Transverse colon (tissue), 4 donors: Measurements from ENCODE around the gene CD244. TPM values are rescaled to one million over a fixed set of nuclear protein-coding genes. Genes with fewer than 3 reads are reported as not detected.

Experiments used
- DNase-seq: peaks from one replicate; pipeline ENCODE4 v3.0.0-alpha.2; 2019
- H3K27ac ChIP-seq, 4 donors: fragments of 200-600 bp; sonication (generic); 2 replicates each; pipeline ENCODE4 v1.5.1; 2016 to 2018; ENCODE audit warnings: inconsistent platforms in 4 of 4
- H3K27me3 ChIP-seq: fragments of 200-600 bp; sonication (generic); 2 replicates; pipeline ENCODE4 v1.5.1; 2017; ENCODE audit warnings: inconsistent platforms
- H3K36me3 ChIP-seq, 4 donors: fragments of 200-600 bp; sonication (generic); 2 replicates each; pipeline ENCODE4 v1.5.1; 2017 to 2019; ENCODE audit warnings: inconsistent platforms in 4 of 4
- H3K4me1 ChIP-seq, 4 donors: fragments of 200-600 bp; sonication (generic); 2 replicates each; pipeline ENCODE4 v1.5.1; 2017 to 2020; ENCODE audit warnings: inconsistent platforms in 4 of 4
- H3K4me3 ChIP-seq, 4 donors: fragments of 200-600 bp; sonication (generic); 1 replicate in 1 of 4; 2 replicates in 3 of 4; pipeline versions ENCODE4 v1.5.1 to v1.6.1; 2017 to 2019; ENCODE audit warnings: inconsistent platforms in 4 of 4
- H3K9me3 ChIP-seq, 2 donors: fragments of 200-600 bp; sonication (generic); 2 replicates each; pipeline ENCODE4 v1.5.1; 2017 to 2019; ENCODE audit warnings: inconsistent platforms in 2 of 2
- CTCF ChIP-seq, 5 experiments: fragments of 200-600 bp in 3 of 5; fragments of 450-650 bp in 2 of 5; sonication (generic) in 3 of 5; IDR thresholded peaks; 1 replicate in 2 of 5; 2 replicates in 3 of 5; pipeline ENCODE4 v1.5.1; 2016 to 2017; ENCODE audit warnings: antibody characterized with exemption in 5 of 5, inconsistent platforms in 3 of 5, mild to moderate bottlenecking in 2 of 5, moderate library complexity in 1 of 5
- EP300 ChIP-seq: sonication (generic); formaldehyde crosslinking; IDR thresholded peaks from one replicate; pipeline ENCODE4 v1.6.1; 2017; ENCODE audit warnings: antibody characterized with exemption, low read depth
- POLR2A ChIP-seq: fragments of 450-650 bp; IDR thresholded peaks from one replicate; pipeline ENCODE4 v1.6.1; 2016; ENCODE audit warnings: antibody characterized with exemption, mild to moderate bottlenecking, moderate library complexity
- POLR2AphosphoS5 ChIP-seq, 3 donors: sonication (generic); formaldehyde crosslinking; IDR thresholded peaks; one replicate each; pipeline ENCODE4 v1.6.1; 2016; ENCODE audit warnings: antibody characterized with exemption in 3 of 3
- WGBS, 2 donors: methylation state at CpG; one replicate each; pipeline ENCODE4 v1.1.5; 2018; ENCODE audit warnings: low coverage in 1 of 2; 5-methylcytosine and 5-hydroxymethylcytosine counted together
- in situ Hi-C, 4 donors: fragments of 200-750 bp; cut with MboI; loops; one replicate each; pipeline versions ENCODE4 v1.15.0 to v1.15.1; 2017; ENCODE audit warnings: low sequenced_read_pairs in 3 of 4, low pct_ligation_motif_present in 1 of 4, low pct_unique_long_range_greater_than_20kb in 1 of 4
- intact Hi-C: fragments of 100-400 bp; cut with DNase I; formaldehyde crosslinking; loops from one replicate; pipeline ENCODE4 v1.15.1; 2023; ENCODE audit warnings: low total_unique reads
- total RNA-seq, 4 donors: library from RNA; depleted of rRNA; stranded (reverse); fragments of >200 nt; gene quantifications; one replicate each; pipeline ENCODE4 v1.1.0, GENCODE V29; 2016

CD244 gene
- total RNA-seq, 4 donors from 2014 or later: 0.48 to 0.55 TPM; not detected in 2

- intact Hi-C loops: no loop called here
- Histone ChIP-seq H3K36me3 (no peaks in the 10 kb centered on the region), H3K4me1 (no peaks in the 10 kb centered on the region), H3K27me3 (no peaks in the 10 kb centered on the region), H3K27ac (no peak overlapping the region), H3K4me3 (no peak overlapping the region), H3K9me3 (peaks cover 6 to 7% of the 10 kb centered on the region in 2 donors)
- in situ Hi-C loops: no loop called here
- DNase-seq: no peak
- WGBS, 2 donors: 60 to 72% methylated on average over 1 of the region's 1 CpG
- TF ChIP-seq POLR2A: no peak
- no peak for TF ChIP-seq CTCF (IDR thresholded peaks at IDR 0.05)
- TF ChIP-seq POLR2AphosphoS5 (IDR thresholded peaks at IDR 0.05): no peak
- no peak for TF ChIP-seq EP300
These were observed 56.5 kb downstream of the CD244 start for GRCh38 chr1:160806109-160806665.

- TF ChIP-seq POLR2AphosphoS5 (IDR thresholded peaks at IDR 0.05) (no peak), EP300 (no peak), CTCF (IDR thresholded peaks at IDR 0.05) (no peak), POLR2A (no peak)
- Histone ChIP-seq H3K36me3 (no peaks in the 10 kb centered on the region), H3K27ac (no peak overlapping the region), H3K9me3 (peaks cover 6 to 7% of the 10 kb centered on the region in 2 donors), H3K27me3 (no peaks in the 10 kb centered on the region), H3K4me3 (no peak overlapping the region), H3K4me1 (no peaks in the 10 kb centered on the region)
- WGBS, 2 donors: 94 to 97% methylated on average over 5 to 43 of the region's 43 CpGs
- DNase-seq: no peak
- intact Hi-C loops: no loop called here
- in situ Hi-C loops: no loop called here
These were observed 60.7 kb downstream of the CD244 start for GRCh38 chr1:160801836-160802580.

- Histone ChIP-seq H3K4me1 (no peaks in the 10 kb centered on the region), H3K36me3 (no peaks in the 10 kb centered on the region), H3K27me3 (no peaks in the 10 kb centered on the region), H3K27ac (no peak overlapping the region), H3K4me3 (no peak overlapping the region), H3K9me3 (no peaks in the 10 kb centered on the region)
- 41 to 48% methylated on average over 4 of the region's 4 CpGs for WGBS, 2 donors
- intact Hi-C loops (no loop called here), in situ Hi-C loops (no loop called here)
- DNase-seq: no peak
- TF ChIP-seq EP300: no peak
- no peak for TF ChIP-seq POLR2A
- no peak for TF ChIP-seq CTCF (IDR thresholded peaks at IDR 0.05)
- TF ChIP-seq POLR2AphosphoS5 (IDR thresholded peaks at IDR 0.05): no peak
These were observed 61.9 kb downstream of the CD244 start for GRCh38 chr1:160800645-160801408.

- Histone ChIP-seq H3K9me3 (no peaks in the 10 kb centered on the region), H3K4me1 (no peaks in the 10 kb centered on the region), H3K27me3 (no peaks in the 10 kb centered on the region), H3K4me3 (no peak overlapping the region), H3K27ac (no peak overlapping the region), H3K36me3 (no peaks in the 10 kb centered on the region)
- intact Hi-C loops: no loop called here
- no peak for DNase-seq
- TF ChIP-seq POLR2A: no peak
- TF ChIP-seq POLR2AphosphoS5 (IDR thresholded peaks at IDR 0.05): no peak
- TF ChIP-seq EP300: no peak
- no peak for TF ChIP-seq CTCF (IDR thresholded peaks at IDR 0.05)
- WGBS, 2 donors: 75 to 97% methylated on average over 1 of the region's 1 CpG
- in situ Hi-C loops: no loop called here
These were observed 62.5 kb downstream of the CD244 start for GRCh38 chr1:160800142-160800541.
